HG03378 (cell line): ENCODE data around the gene STXBP5L.
"Not testable (repeated sequence)": the region's sequence is repeated elsewhere in the genome, so short reads cannot be mapped to it uniquely, and the experiment has no call there.

Source experiments
- ATAC-seq: cut with Tn5 transposase; IDR thresholded peaks from one replicate; pipeline ENCODE4 v1.9.1; 2021; ENCODE audit warnings: mild to moderate bottlenecking, moderate library complexity; ENCODE audit not compliant: unreplicated experiment

Gene STXBP5L

GRCh38 chr3:121223116-121223515, 315.1 kb downstream of the STXBP5L start:
- no peak for ATAC-seq

GRCh38 chr3:121228971-121229370, 321.0 kb downstream of the STXBP5L start:
- no peak for ATAC-seq

- ATAC-seq = not testable (repeated sequence)
These were observed 322.2 kb downstream of the STXBP5L start for GRCh38 chr3:121230194-121230593.

- ATAC-seq = no peak
These were observed 323.9 kb downstream of the STXBP5L start for GRCh38 chr3:121231872-121232271.

- ATAC-seq = no peak
These were observed 324.6 kb downstream of the STXBP5L start for GRCh38 chr3:121232309-121233225.

GRCh38 chr3:121243208-121243607, 335.2 kb downstream of the STXBP5L start:
- ATAC-seq = no peak

- ATAC-seq = no peak
These were observed 344.7 kb downstream of the STXBP5L start for GRCh38 chr3:121252676-121253075.

DNA sequence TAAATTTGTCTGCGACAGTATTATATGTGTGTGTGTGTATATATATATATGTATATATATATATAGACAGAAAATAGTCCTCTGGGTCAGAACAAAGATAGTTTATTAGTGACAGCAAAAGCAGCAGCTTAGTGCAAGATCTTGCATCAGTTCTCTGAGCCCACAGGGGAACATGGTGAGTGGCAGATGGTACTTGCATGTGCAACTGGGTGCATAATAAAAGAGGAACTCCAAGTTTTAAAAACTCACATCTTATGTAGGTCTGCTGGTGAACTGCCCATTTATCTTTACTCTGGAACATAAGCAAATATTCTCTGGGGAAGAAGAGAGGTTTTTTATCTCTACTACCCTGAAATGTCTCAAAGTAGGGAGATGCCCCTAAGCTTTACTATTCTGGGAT, 361.4 kb downstream of the STXBP5L start:
- ATAC-seq = no peak

GRCh38 chr3:121274411-121274810, 366.4 kb downstream of the STXBP5L start:
- ATAC-seq = no peak

GRCh38 chr3:121295452-121295851, 387.4 kb downstream of the STXBP5L start:
- no peak for ATAC-seq

- ATAC-seq = no peak
These were observed 388.0 kb downstream of the STXBP5L start for GRCh38 chr3:121295979-121296378.

DNA sequence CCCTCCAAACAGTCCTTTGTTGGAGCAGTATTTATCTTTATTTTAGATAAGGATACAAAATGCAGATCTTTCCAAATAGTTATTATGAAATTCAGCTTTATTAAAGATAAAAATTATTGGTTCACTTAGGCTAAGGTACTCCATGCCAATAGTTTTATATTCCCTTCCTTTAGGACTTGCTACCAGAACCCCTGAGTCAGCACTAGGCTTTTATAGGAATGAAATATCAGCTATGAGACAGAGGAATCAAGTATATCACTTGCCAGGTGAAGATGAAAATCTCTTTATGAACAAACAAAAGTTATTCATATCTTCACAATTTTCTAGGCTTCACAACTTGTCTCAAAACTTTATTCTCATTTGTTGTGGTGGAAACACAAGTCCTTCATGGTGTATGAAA, 416.3 kb downstream of the STXBP5L start:
- no peak for ATAC-seq

DNA sequence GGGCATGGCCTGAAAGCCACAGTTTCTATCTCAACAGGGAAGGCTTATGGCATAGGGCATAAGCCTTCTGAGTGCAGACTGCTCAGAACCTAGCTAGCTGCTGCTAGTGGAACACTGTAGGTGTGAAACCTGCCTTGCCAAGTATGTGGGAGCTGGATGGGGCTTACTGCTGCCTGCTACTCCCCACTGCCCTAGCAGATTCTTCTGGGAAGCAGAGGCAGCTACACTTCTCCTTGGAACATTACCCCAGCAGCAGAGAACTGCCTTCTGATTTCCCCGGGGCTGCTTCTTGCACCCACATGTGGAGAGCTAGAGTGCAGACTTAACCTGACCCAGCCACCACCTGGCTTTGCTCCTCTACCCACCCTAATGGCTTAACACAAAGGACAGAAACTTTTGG, 422.1 kb downstream of the STXBP5L start:
- no peak for ATAC-seq

DNA sequence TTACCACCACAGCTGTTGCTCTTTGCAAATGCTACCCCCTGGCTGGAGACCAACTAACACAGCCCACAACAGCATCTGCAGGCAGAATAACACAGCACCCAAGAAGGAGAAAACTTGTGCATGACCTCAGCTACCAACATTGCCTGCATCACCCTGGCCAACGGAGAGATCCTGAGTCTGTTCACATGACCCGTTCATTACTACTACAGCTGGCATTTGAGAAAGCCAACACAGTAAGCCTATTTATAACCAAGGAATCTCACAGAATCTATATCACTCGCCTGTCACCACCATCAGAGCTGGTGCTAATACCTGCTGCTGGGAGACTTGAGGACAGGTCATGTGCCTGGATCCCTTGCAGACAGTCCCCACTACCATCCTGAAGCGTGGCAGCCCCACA, 422.6 kb downstream of the STXBP5L start:
- no peak for ATAC-seq

DNA sequence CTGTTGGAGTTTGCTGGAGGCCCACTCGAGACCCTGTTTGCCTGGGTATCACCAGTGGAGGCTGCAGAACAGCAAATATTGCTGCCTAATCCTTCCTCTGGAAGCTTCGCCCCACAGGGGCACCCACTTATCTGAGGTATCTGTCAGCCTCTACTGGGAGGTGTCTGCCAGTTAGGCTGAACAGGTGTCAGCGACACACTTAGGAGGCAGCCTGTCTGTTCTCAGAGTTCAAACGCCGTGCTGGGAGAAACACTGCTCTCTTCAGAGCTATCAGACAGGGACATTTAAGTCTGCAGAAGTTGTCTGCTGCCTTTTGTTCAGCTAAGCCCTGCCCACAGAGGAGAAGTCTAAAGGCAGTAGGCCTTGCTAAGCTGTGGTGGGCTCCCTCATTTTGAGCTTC, 448.0 kb downstream of the STXBP5L start:
- not testable (repeated sequence) for ATAC-seq

- ATAC-seq = no peak
These were observed 454.2 kb downstream of the STXBP5L start for GRCh38 chr3:121362035-121362734.

DNA sequence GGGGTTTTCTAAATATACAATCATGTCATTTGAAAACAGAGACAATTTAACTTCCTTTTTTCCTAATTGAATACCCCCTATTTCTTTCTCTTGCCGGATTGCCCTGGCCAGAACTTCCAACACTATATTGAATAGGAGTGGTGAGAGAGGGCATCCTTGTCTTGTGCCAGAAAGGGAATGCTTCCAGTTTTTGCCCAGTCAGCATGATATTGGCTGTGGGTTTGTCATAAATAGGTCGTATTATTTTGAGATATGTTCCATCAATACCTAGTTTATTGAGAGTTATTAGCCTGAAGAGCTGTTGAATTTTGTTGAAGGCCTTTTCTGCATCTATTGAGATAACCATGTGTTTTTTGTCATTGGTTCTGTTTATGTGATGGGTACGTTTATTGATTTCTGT, 480.3 kb downstream of the STXBP5L start:
- ATAC-seq = not testable (repeated sequence)

DNA sequence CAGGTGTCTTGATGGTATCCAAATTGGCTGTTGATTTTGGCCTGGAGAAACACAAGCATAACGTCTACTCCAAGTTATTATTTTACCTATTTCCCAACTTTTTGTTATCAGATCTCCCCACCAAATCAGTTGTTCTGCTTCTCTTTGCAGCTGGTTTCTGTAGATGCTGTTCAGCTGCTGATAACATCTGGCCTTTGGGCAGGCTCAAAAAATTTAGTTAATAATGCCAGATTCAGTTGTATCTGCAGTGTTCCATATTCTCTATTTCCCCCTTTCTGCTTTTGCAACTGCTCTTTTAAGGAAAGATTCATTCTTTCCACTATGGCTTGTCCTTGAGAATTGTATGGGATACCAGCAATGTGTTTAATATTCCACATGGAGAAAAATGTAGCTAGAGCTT, 488.0 kb downstream of the STXBP5L start:
- ATAC-seq = not testable (repeated sequence)

DNA sequence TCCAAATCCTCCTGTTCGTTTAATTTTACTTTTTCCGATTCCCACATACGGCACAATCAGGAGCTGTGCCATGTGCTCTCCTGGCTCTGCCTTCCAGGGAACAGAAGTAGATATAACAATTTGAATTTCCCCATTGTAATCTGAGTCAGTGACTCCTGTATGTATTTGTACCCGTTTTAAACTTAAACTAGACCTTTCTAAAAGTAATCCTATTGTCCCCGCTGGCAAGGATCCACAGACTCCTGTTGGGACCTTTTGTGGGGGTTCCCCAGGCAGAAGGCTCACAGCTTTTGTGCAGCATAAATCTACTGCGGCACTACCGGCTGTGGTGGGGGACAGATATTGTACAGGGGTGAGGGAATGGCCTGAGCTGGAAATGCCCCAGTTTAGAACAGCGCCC, 490.0 kb downstream of the STXBP5L start:
- ATAC-seq = not testable (repeated sequence)

DNA sequence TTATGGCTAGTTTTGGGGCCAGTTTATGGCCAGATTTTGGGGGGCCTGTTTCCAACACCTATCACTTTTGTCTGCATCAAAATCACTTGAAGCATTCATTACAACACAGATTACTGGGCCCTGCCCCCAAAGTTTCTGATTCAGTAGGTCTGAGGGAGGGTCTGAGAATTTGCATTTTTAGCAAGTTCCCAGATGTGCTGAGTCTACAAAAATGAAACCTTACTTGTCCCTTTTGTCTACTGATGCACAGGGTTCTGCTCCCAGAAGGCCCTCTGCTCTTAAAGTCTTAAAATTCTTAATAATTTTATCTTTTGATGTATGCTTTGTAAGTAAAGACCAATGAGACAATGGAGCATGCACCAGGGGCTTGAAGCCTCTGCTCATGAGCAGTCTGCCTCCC, 491.8 kb downstream of the STXBP5L start:
- no peak for ATAC-seq

GRCh38 chr3:121405631-121406030, 497.6 kb downstream of the STXBP5L start:
- ATAC-seq = no peak

- no peak for ATAC-seq
These were observed 503.5 kb downstream of the STXBP5L start for GRCh38 chr3:121411523-121411922.
